ENCODE results near the gene ABL1. TPM values are rescaled to one million over a fixed set of nuclear protein-coding genes. Genes with fewer than 3 reads are reported as not detected.

Gene ABL1
- total RNA-seq, 4 donors from 2014 or later: 22.1 to 51.7 (median 27.1) TPM

DNA sequence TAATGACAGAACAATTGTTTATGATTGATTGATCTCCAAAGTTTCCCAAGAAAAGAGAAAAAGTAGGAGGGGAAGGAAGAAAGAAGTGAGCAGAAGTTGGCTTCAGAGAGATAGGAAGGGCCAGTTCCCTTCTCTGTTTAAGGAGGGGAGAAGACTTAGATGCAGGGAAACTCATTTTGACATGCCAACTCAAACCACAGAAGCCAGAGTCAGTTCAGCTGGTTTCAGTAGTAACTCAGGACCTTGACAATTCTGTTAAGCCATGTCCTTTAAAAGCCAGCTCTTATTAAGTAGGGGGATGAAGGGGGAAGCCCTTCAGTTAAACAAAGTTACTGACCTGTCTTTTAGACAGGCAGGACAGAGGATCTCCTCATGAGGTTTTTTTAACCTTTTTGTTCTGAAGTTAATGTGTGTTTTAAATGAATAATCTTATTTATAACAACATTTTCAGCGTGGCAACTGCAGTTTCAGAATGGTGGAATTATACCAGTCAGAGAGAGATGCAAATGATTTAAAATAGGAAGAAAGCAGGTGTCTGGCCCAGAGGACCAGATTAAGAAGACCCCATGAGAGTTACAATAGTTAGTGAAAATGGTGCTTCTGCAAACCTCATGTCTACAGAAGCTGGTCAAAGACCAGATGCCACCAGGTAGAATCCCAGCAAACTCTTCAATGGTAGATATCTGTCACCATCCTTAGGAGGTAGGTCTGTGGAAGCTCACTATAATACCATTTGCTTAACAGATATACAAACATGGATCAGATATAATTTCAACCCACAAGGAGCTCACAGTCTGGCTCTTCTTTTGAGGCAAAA is 29.3 kb upstream of the ABL1 start:
- no peaks in the 10 kb centered on the region for H3K27me3 ChIP-seq
- intact Hi-C loops (cut with DNase I): no loop called here
- H3K4me3 ChIP-seq: no peak overlapping the region
- peak overlapping the region in 2 of 4 donors; percentile 23 to 42 for H3K27ac ChIP-seq
- no peak for DNase-seq
- no peak for TF ChIP-seq POLR2A (IDR thresholded peaks at IDR 0.05)
- TF ChIP-seq, protein P1, sequence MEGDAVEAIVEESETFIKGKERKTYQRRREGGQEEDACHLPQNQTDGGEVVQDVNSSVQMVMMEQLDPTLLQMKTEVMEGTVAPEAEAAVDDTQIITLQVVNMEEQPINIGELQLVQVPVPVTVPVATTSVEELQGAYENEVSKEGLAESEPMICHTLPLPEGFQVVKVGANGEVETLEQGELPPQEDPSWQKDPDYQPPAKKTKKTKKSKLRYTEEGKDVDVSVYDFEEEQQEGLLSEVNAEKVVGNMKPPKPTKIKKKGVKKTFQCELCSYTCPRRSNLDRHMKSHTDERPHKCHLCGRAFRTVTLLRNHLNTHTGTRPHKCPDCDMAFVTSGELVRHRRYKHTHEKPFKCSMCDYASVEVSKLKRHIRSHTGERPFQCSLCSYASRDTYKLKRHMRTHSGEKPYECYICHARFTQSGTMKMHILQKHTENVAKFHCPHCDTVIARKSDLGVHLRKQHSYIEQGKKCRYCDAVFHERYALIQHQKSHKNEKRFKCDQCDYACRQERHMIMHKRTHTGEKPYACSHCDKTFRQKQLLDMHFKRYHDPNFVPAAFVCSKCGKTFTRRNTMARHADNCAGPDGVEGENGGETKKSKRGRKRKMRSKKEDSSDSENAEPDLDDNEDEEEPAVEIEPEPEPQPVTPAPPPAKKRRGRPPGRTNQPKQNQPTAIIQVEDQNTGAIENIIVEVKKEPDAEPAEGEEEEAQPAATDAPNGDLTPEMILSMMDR (IDR thresholded peaks at IDR 0.05): no peak
- peaks cover 0 to 13% (median 2%) of the 10 kb centered on the region in 3 donors for H3K4me1 ChIP-seq
- WGBS, 2 donors: 18 to 40% methylated on average over 1 of the region's 1 CpG
- H3K9me3 ChIP-seq: peaks cover 0 to 6% (median 0%) of the 10 kb centered on the region in 3 donors
- H3K36me3 ChIP-seq: no peaks in the 10 kb centered on the region

DNA sequence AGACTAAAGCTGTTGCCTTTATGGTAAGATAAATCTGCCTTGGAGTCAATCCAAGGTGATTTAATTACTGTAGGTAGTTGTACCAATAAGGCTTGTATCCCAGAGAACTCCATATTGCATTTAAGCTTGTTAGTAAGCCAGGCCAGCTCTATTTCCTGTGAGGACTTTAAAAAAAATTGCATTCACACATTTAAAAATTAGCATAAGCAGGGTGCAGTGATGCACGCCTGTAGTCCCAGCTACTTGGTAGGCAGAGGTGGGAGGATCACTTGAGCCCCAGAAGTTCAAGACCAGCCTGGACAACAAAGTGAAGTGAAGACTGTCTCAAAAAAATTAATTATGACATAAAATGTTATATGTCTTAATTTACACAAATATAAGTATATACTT is 28.7 kb upstream of the ABL1 start:
- Histone ChIP-seq H3K4me1 (peaks cover 0 to 13% (median 2%) of the 10 kb centered on the region in 3 donors), H3K9me3 (peaks cover 0 to 6% (median 0%) of the 10 kb centered on the region in 3 donors), H3K27ac (no peak overlapping the region), H3K36me3 (no peaks in the 10 kb centered on the region), H3K27me3 (no peaks in the 10 kb centered on the region), H3K4me3 (no peak overlapping the region)
- intact Hi-C loops (cut with DNase I): no loop called here
- no peak for DNase-seq
- WGBS, 2 donors: 71 to 89% methylated on average over 1 of the region's 1 CpG
- TF ChIP-seq POLR2A (IDR thresholded peaks at IDR 0.05): no peak
- TF ChIP-seq, protein P1 (IDR thresholded peaks at IDR 0.05): no peak

DNA sequence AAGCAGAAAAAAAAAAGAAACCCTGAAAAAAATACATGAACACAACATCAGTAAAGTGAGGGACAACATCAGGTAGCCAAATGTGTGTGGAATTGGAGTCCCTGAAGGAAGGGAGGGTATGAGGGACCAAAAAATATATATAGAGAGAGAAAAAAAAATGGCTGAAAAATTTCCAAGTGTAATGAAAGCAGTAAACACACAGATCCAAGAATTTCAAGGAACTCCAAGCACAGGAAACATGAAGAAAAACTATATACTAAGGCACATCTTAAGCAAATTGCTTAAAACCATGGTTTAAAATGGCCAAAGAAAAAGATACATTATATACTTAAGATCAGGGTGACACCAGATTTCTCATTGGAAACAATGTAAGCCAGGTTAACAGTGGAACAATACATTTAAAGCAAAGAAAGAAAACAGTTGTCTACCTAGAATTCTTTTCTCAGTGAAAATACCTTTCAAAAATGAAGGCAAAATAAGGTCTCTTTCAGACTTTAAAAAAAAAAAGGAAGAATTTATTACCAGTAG is 24.4 kb upstream of the ABL1 start:
- TF ChIP-seq, protein P1 (IDR thresholded peaks at IDR 0.05): no peak
- TF ChIP-seq POLR2A (IDR thresholded peaks at IDR 0.05): no peak

DNA sequence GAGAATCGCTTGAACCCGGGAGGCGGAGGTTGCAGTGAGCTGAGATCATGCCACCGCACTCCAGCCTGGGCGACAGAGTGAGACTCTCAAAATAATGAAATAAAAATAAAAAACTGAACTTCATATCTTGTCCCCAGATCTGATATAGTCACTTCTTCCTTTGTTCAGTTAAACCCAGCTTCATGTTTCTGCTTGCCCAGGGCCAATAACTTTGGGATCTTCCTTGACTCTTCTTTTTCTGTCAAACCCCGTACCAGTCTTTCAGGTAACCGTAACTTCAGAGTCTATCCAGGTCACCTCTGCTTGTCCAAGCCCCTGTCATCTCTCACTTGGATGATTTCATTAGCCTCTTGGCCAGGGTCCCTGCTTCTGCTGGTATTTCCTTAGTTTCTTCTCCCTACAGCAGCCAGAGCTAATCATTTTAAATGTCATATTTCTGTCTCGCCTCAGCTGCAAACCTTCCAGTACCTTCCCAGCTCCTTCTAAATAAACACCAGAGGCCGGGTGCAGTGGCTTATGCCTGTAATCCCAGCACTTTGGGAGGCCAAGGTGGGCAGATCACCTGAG is 19.7 kb upstream of the ABL1 start:
- Histone ChIP-seq H3K9me3 (peaks cover 0 to 19% (median 5%) of the 10 kb centered on the region in 3 donors), H3K4me1 (peaks cover 0 to 26% (median 7%) of the 10 kb centered on the region in 3 donors), H3K36me3 (no peaks in the 10 kb centered on the region), H3K4me3 (no peak overlapping the region), H3K27ac (peak overlapping the region in 3 of 4 donors; percentile 4 to 53 (median 39)), H3K27me3 (no peaks in the 10 kb centered on the region)
- WGBS, 2 donors: 53% methylated on average over 9 of the region's 9 CpGs
- TF ChIP-seq, protein P1 (IDR thresholded peaks at IDR 0.05): no peak
- no peak for TF ChIP-seq POLR2A (IDR thresholded peaks at IDR 0.05)
- intact Hi-C loops (cut with DNase I): no loop called here
- DNase-seq: no peak

More for the DNA sequence above, 24.4 kb upstream of the ABL1 start:
- intact Hi-C loops (cut with DNase I): no loop called here
- no peak for DNase-seq
- H3K36me3 ChIP-seq: no peaks in the 10 kb centered on the region
- no peak overlapping the region for H3K4me3 ChIP-seq
- H3K27ac ChIP-seq: no peak overlapping the region
- H3K27me3 ChIP-seq: no peaks in the 10 kb centered on the region
- peaks cover 0 to 6% (median 0%) of the 10 kb centered on the region in 3 donors for H3K9me3 ChIP-seq
- peaks cover 0 to 18% (median 3%) of the 10 kb centered on the region in 3 donors for H3K4me1 ChIP-seq

DNA sequence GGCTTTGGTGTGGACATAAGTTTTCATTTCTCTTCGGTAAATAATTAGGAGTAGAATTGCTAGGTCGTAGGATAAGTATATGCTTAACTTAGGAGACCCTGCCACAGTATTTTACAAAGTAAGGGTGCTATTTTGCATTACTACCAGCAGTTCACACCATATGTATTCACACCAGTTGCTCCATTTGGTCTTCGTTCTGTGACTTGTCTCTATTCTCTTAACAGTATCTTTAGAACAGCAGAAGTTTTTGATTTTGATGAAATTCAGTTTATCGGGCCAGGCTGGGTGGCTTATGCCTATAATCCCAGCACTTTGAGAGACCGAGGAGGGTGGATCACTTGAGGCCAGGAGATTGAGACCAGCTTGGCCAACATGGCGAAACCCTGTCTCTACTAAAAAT is 17.1 kb upstream of the ABL1 start:
- no peak overlapping the region for H3K27ac ChIP-seq
- H3K36me3 ChIP-seq: no peaks in the 10 kb centered on the region
- peaks cover 0 to 26% (median 7%) of the 10 kb centered on the region in 3 donors for H3K4me1 ChIP-seq
- intact Hi-C loops (cut with DNase I): no loop called here
- no peak for TF ChIP-seq POLR2A (IDR thresholded peaks at IDR 0.05)
- TF ChIP-seq, protein P1 (IDR thresholded peaks at IDR 0.05): no peak
- H3K4me3 ChIP-seq: no peak overlapping the region
- no peaks in the 10 kb centered on the region for H3K27me3 ChIP-seq
- DNase-seq: no peak
- WGBS, 2 donors: 94 to 96% methylated on average over 6 of the region's 6 CpGs
- H3K9me3 ChIP-seq: peaks cover 0 to 16% (median 5%) of the 10 kb centered on the region in 3 donors

Measured in esophagus squamous epithelium (tissue), 5 donors.